ENCODE results near the gene TCF7L2.

TCF7L2 gene

DNA sequence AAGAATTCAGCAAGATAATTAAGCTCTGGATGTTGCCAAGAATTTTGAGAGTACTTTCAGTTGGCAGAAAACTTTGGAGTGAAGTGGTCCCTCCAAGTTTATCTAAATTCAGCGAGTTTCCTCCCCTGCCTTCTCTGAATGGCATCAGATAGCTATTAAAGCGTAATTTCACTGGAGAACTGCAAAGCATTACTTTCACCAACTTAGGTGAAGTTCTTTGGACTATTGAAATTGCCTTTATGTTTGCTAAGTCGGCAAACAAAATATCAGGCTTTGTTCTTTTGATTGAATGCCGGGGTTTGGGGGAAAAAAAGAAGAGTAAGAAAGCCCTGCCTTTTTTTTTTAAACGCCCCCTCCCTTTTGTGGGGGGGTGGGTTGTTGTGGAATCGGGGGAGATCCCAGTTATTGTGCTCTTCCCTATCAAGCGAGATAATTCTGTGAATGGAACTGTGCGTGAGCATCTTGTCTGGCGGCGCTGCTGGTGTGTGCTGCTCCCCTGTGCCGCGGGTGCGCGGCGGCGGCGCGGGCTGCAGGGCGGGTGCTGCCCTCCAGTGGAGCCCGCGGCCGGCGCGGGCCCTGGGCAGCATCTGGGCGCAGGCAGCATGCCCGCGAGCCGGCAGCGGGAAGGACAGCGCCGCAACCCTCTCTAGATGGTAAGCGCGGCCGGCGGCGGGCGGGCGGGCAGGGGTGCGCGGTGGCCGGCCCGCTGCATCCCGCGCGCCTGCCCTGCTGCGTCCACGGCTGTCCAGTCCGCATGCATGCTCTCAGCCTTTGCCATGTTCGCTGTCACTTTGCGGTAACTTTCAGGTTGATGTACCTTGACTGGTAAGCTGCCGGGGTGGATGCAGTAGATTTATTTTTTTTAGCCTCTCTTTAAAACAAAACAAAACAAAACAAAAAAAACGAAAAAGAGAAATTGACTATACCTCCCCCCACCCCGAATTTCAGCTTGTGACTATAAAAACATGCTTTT, 176.5 kb downstream of the TCF7L2 start:
- DNase-seq (ENCODE audit: low read depth): peak; percentile 19

GRCh38 chr10:113127261-113127900, 177.3 kb downstream of the TCF7L2 start:
- no peak for DNase-seq (ENCODE audit: low read depth)

- DNase-seq (ENCODE audit: low read depth): no peak
Measured at GRCh38 chr10:113127901-113128283, 177.8 kb downstream of the TCF7L2 start.

DNA sequence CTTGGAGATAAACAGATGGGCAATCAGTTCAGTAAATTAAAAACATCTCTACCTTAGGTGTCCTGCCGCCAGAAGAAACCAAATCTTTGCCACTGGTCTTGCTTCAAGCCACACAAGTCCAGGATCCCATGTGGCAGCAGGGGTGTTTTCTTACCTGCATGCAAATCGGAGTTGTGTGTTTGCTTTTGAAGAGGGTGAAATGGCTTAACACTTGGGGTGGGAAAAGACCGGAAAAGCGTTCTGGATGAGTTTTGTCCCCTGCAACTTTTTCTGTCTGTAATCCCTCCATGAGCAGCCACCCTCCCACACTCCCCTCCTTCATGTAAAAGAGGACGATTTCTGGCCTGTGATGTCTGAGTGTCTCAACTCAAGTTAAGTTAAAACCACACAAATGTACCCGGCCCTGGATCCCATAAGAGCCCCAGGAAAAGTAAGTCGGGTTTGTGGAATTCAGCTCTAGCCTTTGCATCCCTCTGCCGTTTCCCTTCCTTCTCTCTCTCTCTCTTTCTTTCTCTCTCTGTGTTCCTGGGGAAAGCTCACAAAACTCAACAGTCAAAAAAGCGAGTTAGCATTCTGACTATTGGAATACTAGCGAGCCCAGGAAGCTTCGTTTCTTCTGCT, 178.5 kb downstream of the TCF7L2 start:
- no peak for DNase-seq (ENCODE audit: low read depth)

- DNase-seq (ENCODE audit: low read depth): no peak
Measured at GRCh38 chr10:113129117-113129516, 179.1 kb downstream of the TCF7L2 start.

GRCh38 chr10:113130014-113130641, 180.1 kb downstream of the TCF7L2 start:
- DNase-seq (ENCODE audit: low read depth): no peak

DNA sequence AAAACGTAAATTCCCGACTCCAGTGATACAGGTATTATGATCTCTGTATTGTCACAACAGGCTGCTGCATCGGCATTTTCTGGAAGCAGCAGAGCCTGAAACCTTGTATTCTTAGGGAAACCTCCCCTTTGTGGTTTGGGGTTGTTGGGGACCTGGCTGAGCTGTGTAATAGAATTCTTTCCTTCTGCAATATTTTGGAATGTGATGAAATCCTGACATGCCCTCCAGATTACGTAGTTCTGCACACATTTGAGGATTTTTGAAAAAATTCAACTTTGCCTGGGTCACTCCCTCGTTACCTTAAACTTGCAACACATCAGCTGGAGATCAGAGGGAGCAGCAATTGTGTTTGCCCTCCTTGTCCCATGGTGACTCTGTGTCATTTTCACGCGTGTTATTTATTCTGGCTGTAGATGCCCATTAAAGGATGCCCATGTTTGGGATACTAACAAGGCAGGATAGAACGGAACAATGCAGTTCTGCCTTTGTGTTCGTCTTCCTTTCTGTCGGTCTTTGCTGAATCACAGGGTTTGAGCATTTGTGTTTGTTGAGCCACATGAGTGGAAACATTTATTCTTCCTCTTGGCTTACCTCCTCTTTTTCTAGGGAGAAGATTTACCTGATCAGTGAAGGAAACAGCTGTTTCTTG, 181.7 kb downstream of the TCF7L2 start:
- no peak for DNase-seq (ENCODE audit: low read depth)

DNA sequence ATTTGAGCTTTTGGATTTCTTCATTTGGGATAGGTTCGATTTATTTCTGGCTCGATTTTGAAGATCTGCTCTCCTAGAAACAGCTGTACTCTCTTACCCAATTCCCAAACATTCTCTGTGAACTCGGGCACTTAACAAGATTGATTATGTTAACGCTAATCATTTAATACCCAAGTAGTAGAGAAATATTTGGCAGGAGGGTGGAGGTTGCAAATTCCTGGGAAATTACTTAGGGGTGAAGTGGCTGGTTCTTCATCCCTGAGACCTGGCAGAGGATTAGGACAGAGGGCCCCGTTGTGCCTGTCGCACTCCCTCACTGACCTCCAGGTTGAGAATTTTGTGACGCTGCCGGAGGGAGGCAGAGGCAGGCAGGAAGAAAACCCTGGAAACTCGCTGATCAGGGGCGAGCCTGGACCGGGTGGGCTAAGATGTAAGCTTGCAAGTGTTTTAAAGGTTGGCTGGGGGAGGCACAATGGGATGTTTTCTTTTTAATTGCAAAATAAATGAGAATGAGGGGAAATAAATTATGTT, 182.6 kb downstream of the TCF7L2 start:
- no peak for DNase-seq (ENCODE audit: low read depth)

DNA sequence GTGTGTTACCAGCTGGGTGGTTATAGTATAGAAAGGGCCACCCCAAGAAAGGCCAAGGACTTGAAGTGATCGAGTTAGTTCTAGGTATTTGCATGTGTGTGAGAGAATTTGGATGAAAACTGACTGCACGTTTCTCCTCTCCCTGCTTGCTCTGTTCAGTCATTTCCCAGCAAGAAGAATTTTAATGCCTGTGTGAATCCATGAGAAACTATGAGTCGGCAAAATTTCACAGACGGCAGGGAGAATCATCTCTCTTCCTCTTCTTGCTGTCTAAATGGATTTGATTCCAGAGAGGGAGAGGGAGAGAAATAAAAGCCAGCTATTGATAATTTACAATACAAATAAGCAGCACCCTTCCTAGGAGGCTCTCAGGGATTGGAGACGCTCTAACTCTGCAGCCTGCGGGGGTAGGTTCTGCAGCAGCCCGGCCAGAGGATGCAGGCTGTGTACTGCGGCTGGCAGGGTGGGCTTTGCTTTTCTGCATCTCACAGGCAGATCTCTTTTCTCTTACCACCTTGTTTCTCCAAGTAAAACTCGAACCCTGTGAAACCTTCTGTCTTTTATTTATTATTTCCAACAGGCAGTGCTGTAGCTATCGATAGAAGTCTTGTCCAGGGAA, 183.6 kb downstream of the TCF7L2 start:
- DNase-seq (ENCODE audit: low read depth): no peak

DNA sequence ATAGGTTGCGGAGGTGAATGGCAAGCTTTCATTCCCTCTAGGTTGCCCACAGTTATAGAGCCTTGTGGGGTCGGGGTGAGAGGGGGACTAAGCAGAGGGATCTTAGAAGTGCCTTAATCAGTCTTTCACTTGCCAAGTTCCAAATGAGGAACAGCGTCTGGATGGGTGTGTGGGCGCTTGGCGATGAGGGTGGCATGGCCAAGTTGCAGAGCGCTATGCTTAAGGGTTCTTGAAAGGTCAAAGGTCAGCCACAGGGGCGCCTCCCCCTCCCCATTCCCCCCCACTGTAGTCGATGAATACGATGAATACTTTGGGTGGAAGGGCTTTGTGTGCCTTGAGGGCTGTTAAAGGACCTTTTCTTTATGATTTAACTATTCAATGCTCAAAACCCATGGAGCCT, 185.0 kb downstream of the TCF7L2 start:
- no peak for DNase-seq (ENCODE audit: low read depth)

GRCh38 chr10:113137941-113138685, 188.1 kb downstream of the TCF7L2 start:
- no peak for DNase-seq (ENCODE audit: low read depth)

DNA sequence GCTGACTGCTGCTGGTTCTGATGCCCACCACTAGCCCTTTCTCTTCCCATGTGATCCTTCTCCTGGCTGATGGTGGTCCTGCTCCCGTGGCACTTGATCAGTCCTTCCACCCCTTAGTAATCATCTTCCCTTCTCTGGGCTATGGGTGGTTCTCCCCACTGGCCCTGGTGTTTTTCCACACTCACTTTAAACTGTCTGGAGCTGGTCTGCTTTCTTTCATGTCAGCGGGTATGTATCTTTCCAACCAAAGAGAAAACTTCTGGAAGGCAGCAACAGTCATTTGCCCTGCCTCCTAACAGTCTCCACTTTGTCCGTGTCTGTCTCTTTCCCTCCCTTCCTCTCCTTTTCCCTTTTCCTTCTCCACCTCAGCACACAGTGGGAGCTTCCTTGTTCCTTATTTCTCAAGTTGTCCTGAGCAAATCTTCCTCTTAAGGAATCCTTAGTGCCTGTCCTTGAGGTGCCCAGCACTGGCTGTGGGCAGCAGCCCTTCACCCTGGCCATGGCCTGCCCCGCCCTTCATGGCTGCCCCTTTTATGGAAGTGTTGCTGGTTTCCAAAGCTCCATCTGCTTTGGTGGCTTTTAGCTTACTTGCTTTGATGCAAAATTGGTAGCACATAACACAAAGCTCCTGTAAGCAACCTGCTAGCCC, 189.0 kb downstream of the TCF7L2 start:
- no peak for DNase-seq (ENCODE audit: low read depth)

- DNase-seq (ENCODE audit: low read depth): no peak
Measured at GRCh38 chr10:113139699-113140098, 189.7 kb downstream of the TCF7L2 start.

DNA sequence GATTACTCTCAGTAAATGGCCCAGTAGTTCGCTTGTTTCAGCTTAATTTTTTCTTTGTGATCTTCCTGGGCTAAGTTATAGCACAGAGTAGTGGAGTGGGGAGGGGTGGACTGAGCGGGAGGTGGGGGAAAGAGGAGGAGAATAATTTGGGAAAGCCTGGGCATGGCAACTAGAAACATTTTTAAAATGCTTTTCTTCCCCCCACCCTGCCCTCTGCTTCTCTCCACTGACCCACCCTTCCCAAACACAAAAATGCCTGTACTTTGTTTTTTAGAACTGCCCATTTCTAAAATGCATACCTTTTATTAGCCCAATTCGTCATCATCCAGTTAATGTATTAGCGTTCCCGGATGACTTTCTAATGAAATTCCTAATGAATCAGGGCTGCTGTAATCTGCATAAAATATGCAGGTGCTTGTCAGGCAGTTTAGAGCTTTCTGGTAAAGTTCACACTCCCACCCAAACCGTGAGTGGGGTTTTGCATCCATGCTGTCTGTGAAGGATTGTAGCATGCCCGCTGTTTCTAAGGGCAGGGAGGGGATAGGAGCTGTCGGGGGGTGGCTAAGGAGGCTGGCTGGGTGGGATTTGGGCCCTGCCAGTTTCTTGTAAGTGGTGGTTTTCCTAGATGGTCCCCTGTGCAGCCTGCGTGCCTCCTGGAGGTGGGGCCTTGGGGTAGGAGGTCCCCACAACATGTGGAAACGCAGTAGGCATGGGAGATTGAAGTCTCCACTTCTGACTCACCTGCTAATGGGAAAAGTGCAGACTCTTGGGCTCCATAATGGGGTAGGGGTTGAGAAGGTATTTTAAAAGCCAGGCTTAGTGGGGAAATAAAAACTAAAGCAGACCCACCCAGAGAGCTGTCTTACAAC, 190.3 kb downstream of the TCF7L2 start:
- no peak for DNase-seq (ENCODE audit: low read depth)

- DNase-seq (ENCODE audit: low read depth): no peak
Measured at GRCh38 chr10:113142601-113143362, 192.7 kb downstream of the TCF7L2 start.

- no peak for DNase-seq (ENCODE audit: low read depth)
Measured at GRCh38 chr10:113144576-113144975, 194.5 kb downstream of the TCF7L2 start.

- no peak for DNase-seq (ENCODE audit: low read depth)
Measured at GRCh38 chr10:113148071-113148825, 198.2 kb downstream of the TCF7L2 start.

Data from activated T-cell treated with anti-CD3 and anti-CD28 coated beads for 24 hours (primary cell).